H9 (cell line): ENCODE data around the gene DTD1. TPM values are rescaled to one million over a fixed set of nuclear protein-coding genes. Genes with fewer than 3 reads are reported as not detected.

Experiments used
- DNase-seq: peaks from one replicate; pipeline ENCODE4 v3.0.0-alpha.2; 2017
- H2AFZ ChIP-seq: one replicate; pipeline ENCODE4 v1.6.1; 2013; ENCODE audit warnings: mild to moderate bottlenecking, low read length, control low read depth, moderate library complexity
- H2AK5ac ChIP-seq: 2 replicates; pipeline ENCODE4 v1.6.1; 2013; ENCODE audit warnings: low read length, control low read depth, mixed read lengths; ENCODE audit not compliant: insufficient read length
- H2BK120ac ChIP-seq: one replicate; pipeline ENCODE4 v1.6.1; 2013; ENCODE audit warnings: low read depth, mild to moderate bottlenecking, low read length, control low read depth, inconsistent platforms; ENCODE audit not compliant: poor library complexity, severe bottlenecking
- H2BK12ac ChIP-seq: 2 replicates; pipeline ENCODE4 v1.6.1; 2013; ENCODE audit warnings: low read length, control low read depth, mixed read lengths, low read depth; ENCODE audit not compliant: insufficient read length
- H2BK15ac ChIP-seq: 2 replicates; pipeline ENCODE4 v1.6.1; 2013; ENCODE audit warnings: low read depth, low read length, control low read depth
- H2BK20ac ChIP-seq: one replicate; pipeline ENCODE4 v1.6.1; 2013; ENCODE audit warnings: low read depth, mild to moderate bottlenecking, low read length, control low read depth, inconsistent platforms; ENCODE audit not compliant: poor library complexity, severe bottlenecking
- H2BK5ac ChIP-seq: 2 replicates; pipeline ENCODE4 v1.6.1; 2013; ENCODE audit warnings: low read length, control low read depth, mixed read lengths; ENCODE audit not compliant: insufficient read length
- H3K14ac ChIP-seq: 2 replicates; pipeline ENCODE4 v1.6.1; 2013; ENCODE audit warnings: low read length, control low read depth; ENCODE audit not compliant: insufficient read depth
- H3K18ac ChIP-seq: 2 replicates; pipeline ENCODE4 v1.6.1; 2013; ENCODE audit warnings: low read depth, mild to moderate bottlenecking, mixed read lengths, low read length, control low read depth; ENCODE audit not compliant: insufficient read length
- H3K23ac ChIP-seq: 2 replicates; pipeline ENCODE4 v1.6.1; 2013; ENCODE audit warnings: low read length, control low read depth, mixed read lengths, low read depth; ENCODE audit not compliant: insufficient read length
- H3K23me2 ChIP-seq: 2 replicates; pipeline ENCODE4 v1.6.1; 2013; ENCODE audit warnings: low read depth, mild to moderate bottlenecking, mixed read lengths, low read length, control low read depth; ENCODE audit not compliant: insufficient read length, poor library complexity, severe bottlenecking
- H3K27ac ChIP-seq: 2 replicates; pipeline ENCODE4 v1.5.1; 2013; ENCODE audit warnings: low read length, control low read depth, mixed read lengths, low read depth; ENCODE audit not compliant: insufficient read length
- H3K27me3 ChIP-seq: 2 replicates; pipeline ENCODE4 v1.6.1; 2013; ENCODE audit warnings: low read length, control low read depth, inconsistent platforms; ENCODE audit not compliant: insufficient read depth
- H3K4ac ChIP-seq: 2 replicates; pipeline ENCODE4 v1.6.1; 2013; ENCODE audit warnings: low read depth, mild to moderate bottlenecking, control low read depth, inconsistent platforms, low read length, moderate library complexity
- H3K4me1 ChIP-seq: 2 replicates; pipeline ENCODE4 v1.6.1; 2013; ENCODE audit warnings: low read length, control low read depth, inconsistent platforms; ENCODE audit not compliant: insufficient read depth
- H3K4me2 ChIP-seq: 2 replicates; pipeline ENCODE4 v1.6.1; 2013; ENCODE audit warnings: low read length, control low read depth, mixed read lengths; ENCODE audit not compliant: insufficient read length, insufficient read depth
- H3K56ac ChIP-seq: 2 replicates; pipeline ENCODE4 v1.6.1; 2013; ENCODE audit warnings: low read depth, mild to moderate bottlenecking, mixed read lengths, low read length, control low read depth; ENCODE audit not compliant: insufficient read length
- H3K79me1 ChIP-seq: 2 replicates; pipeline ENCODE4 v1.6.1; 2013; ENCODE audit warnings: low read depth, mild to moderate bottlenecking, moderate library complexity, low read length, control low read depth, inconsistent platforms; ENCODE audit not compliant: insufficient read depth, poor library complexity, severe bottlenecking
- H3K79me2 ChIP-seq: 2 replicates; pipeline ENCODE4 v1.6.1; 2013; ENCODE audit warnings: low read length, control low read depth, inconsistent platforms; ENCODE audit not compliant: insufficient read depth
- H3K9ac ChIP-seq: 2 replicates; pipeline ENCODE4 v1.6.1; 2013; ENCODE audit warnings: low read length, control low read depth, mixed read lengths; ENCODE audit not compliant: insufficient read length; ENCODE audit errors: extremely low read depth
- H3K9me3 ChIP-seq: one replicate; pipeline ENCODE4 v1.6.1; 2013; ENCODE audit warnings: low read depth, low read length, inconsistent platforms; ENCODE audit not compliant: control insufficient read depth
- H3T11ph ChIP-seq: one replicate; pipeline ENCODE4 v1.6.1; 2013; ENCODE audit warnings: mild to moderate bottlenecking, low read length, control low read depth, inconsistent platforms
- H4K20me1 ChIP-seq: one replicate; pipeline ENCODE4 v1.6.1; 2013; ENCODE audit not compliant: control insufficient read depth, insufficient read length, insufficient read depth
- H4K5ac ChIP-seq: 2 replicates; pipeline ENCODE4 v1.6.1; 2013; ENCODE audit warnings: low read depth, mild to moderate bottlenecking, mixed read lengths, low read length, control low read depth; ENCODE audit not compliant: insufficient read length
- H4K8ac ChIP-seq: replicated peaks from 2 replicates; pipeline ENCODE4 v1.6.1; 2013; ENCODE audit warnings: low read length, control low read depth, mixed read lengths, low read depth; ENCODE audit not compliant: insufficient read length
- H4K91ac ChIP-seq: 2 replicates; pipeline ENCODE4 v1.6.1; 2013; ENCODE audit warnings: low read depth, mild to moderate bottlenecking, moderate library complexity, mixed read lengths, low read length, control low read depth; ENCODE audit not compliant: insufficient read length
- H3K27ac Mint-ChIP-seq, 3 experiments: 2 replicates in 2 of 3; 3 replicates in 1 of 3; pipeline ENCODE4 v1.8.0; 2020 to 2021; ENCODE audit warnings: mixed read lengths in 3 of 3, mild to moderate bottlenecking in 1 of 3, moderate library complexity in 1 of 3
- H3K27me3 Mint-ChIP-seq: 2 replicates; pipeline ENCODE4 v1.8.0; 2021; ENCODE audit warnings: low read depth, mild to moderate bottlenecking, moderate library complexity, mixed read lengths
- H3K36me3 Mint-ChIP-seq, 3 experiments: 2 replicates in 2 of 3; 3 replicates in 1 of 3; pipeline ENCODE4 v1.8.0; 2020 to 2021; ENCODE audit warnings: low read depth in 3 of 3, mixed read lengths in 3 of 3; ENCODE audit not compliant: insufficient read depth in 1 of 3
- H3K4me1 Mint-ChIP-seq, 2 experiments: 2 replicates each; pipeline ENCODE4 v1.8.0; 2020; ENCODE audit warnings: mixed read lengths in 2 of 2
- H3K4me3 Mint-ChIP-seq, 2 experiments: 2 replicates in 1 of 2; 3 replicates in 1 of 2; pipeline ENCODE4 v1.8.0; 2020 to 2021; ENCODE audit warnings: mild to moderate bottlenecking in 2 of 2, mixed read lengths in 2 of 2, moderate library complexity in 1 of 2
- H3K9me3 Mint-ChIP-seq, 2 experiments: 2 replicates in 1 of 2; 3 replicates in 1 of 2; pipeline ENCODE4 v1.8.0; 2020; ENCODE audit warnings: mild to moderate bottlenecking in 2 of 2, mixed read lengths in 2 of 2, moderate library complexity in 1 of 2
- WGBS: extraction: QIAGEN DNeasy Blood & Tissue Kit; methylation state at CpG from one replicate; pipeline ENCODE4 v1.1.7; 2013; ENCODE audit warnings: missing lambda C conversion rate, low lambda C conversion rate, mixed read lengths; ENCODE audit not compliant: insufficient read length; ENCODE audit errors: extremely low coverage; 5-methylcytosine and 5-hydroxymethylcytosine counted together
- total RNA-seq: library from RNA; stranded (reverse); gene quantifications from 2 replicates; pipeline ENCODE4 v1.2.1, GENCODE V29; 2021
- TF ChIP-seq, protein P1 (sequence below): fragments of 200-600 bp; sonication (generic); conservative IDR thresholded peaks from 3 replicates; pipeline ENCODE4 v1.8.0; 2021; ENCODE audit warnings: antibody characterized with exemption, mild to moderate bottlenecking

Gene DTD1
- total RNA-seq, 1 experiment from 2014 or later, result 62.0 TPM

- Histone ChIP-seq H2BK20ac (no peak overlapping the region), H4K8ac (no peak overlapping the region), H4K91ac (no peak overlapping the region), H2AFZ (no peak overlapping the region), H3K9me3 (no peaks in the 10 kb centered on the region), H3T11ph (no peak overlapping the region), H3K9ac (no peak overlapping the region), H3K27me3 (no peaks in the 10 kb centered on the region), H3K4ac (no peak overlapping the region), H3K79me2 (no peaks in the 10 kb centered on the region), H3K4me2 (no peak overlapping the region), H3K79me1 (no peaks in the 10 kb centered on the region), H3K4me1 (no peaks in the 10 kb centered on the region; the same call in 1 of the 2 replicates), H4K20me1 (no peaks in the 10 kb centered on the region), H2AK5ac (no peak overlapping the region), H2BK12ac (no peak overlapping the region), H2BK5ac (no peak overlapping the region), H3K56ac (no peak overlapping the region), H3K27ac (no peak overlapping the region), H3K18ac (no peak overlapping the region), H2BK15ac (no peak overlapping the region), H4K5ac (no peak overlapping the region), H3K23me2 (no peaks in the 10 kb centered on the region), H2BK120ac (no peak overlapping the region), H3K23ac (no peak overlapping the region), H3K14ac (no peak overlapping the region)
- peaks cover 10 to 15% of the 10 kb centered on the region in 2 experiments for H3K4me1 Mint-ChIP-seq
- H3K27ac Mint-ChIP-seq, result no peak overlapping the region; a peak in 1 of 7 replicates
- no peak overlapping the region for H3K4me3 Mint-ChIP-seq
- TF ChIP-seq, protein P1, sequence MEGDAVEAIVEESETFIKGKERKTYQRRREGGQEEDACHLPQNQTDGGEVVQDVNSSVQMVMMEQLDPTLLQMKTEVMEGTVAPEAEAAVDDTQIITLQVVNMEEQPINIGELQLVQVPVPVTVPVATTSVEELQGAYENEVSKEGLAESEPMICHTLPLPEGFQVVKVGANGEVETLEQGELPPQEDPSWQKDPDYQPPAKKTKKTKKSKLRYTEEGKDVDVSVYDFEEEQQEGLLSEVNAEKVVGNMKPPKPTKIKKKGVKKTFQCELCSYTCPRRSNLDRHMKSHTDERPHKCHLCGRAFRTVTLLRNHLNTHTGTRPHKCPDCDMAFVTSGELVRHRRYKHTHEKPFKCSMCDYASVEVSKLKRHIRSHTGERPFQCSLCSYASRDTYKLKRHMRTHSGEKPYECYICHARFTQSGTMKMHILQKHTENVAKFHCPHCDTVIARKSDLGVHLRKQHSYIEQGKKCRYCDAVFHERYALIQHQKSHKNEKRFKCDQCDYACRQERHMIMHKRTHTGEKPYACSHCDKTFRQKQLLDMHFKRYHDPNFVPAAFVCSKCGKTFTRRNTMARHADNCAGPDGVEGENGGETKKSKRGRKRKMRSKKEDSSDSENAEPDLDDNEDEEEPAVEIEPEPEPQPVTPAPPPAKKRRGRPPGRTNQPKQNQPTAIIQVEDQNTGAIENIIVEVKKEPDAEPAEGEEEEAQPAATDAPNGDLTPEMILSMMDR, result no peak
- no peaks in the 10 kb centered on the region; a peak in 1 of 5 replicates for H3K9me3 Mint-ChIP-seq
- WGBS, result no CpG with 5 or more reads among the region's 1 CpG
- no peaks in the 10 kb centered on the region for H3K36me3 Mint-ChIP-seq
- no peaks in the 10 kb centered on the region for H3K27me3 Mint-ChIP-seq
- no peak for DNase-seq
Measured at GRCh38 chr20:18692447-18692846, 104.6 kb downstream of the DTD1 start.
